ENCODE results near the gene PRM1.

The PRM1 gene

GRCh38 chr16:11313493-11314308, 32.6 kb upstream of the PRM1 start:
- TF ChIP-seq CTCF (conservative IDR thresholded peaks at IDR 0.05; ENCODE audit: low read length), result no peak
- no peak overlapping the region for H3K4me3 ChIP-seq (ENCODE audit: low read length)

GRCh38 chr16:11312718-11313492, 31.8 kb upstream of the PRM1 start:
- H3K4me3 ChIP-seq (ENCODE audit: low read length), result no peak overlapping the region
- peak; percentile 77 for DNase-seq (ENCODE audit: low read depth)
- TF ChIP-seq CTCF (conservative IDR thresholded peaks at IDR 0.05; ENCODE audit: low read length), result no peak

More at GRCh38 chr16:11313493-11314308, 32.6 kb upstream of the PRM1 start:
- no peak for DNase-seq (ENCODE audit: low read depth)

- no peak overlapping the region for H3K4me3 ChIP-seq (ENCODE audit: low read length)
- DNase-seq (ENCODE audit: low read depth), result no peak
- no peak for TF ChIP-seq CTCF (conservative IDR thresholded peaks at IDR 0.05; ENCODE audit: low read length)
Observed at GRCh38 chr16:11310997-11311561, 29.9 kb upstream of the PRM1 start.

GRCh38 chr16:11310634-11310977, 29.5 kb upstream of the PRM1 start:
- no peak for TF ChIP-seq CTCF (conservative IDR thresholded peaks at IDR 0.05; ENCODE audit: low read length)
- H3K4me3 ChIP-seq (ENCODE audit: low read length), result no peak overlapping the region
- no peak for DNase-seq (ENCODE audit: low read depth)

GRCh38 chr16:11309895-11310633, 28.9 kb upstream of the PRM1 start:
- no peak for DNase-seq (ENCODE audit: low read depth)
- no peak for TF ChIP-seq CTCF (conservative IDR thresholded peaks at IDR 0.05; ENCODE audit: low read length)
- H3K4me3 ChIP-seq (ENCODE audit: low read length), result no peak overlapping the region

- TF ChIP-seq CTCF (conservative IDR thresholded peaks at IDR 0.05; ENCODE audit: low read length), result no peak
- H3K4me3 ChIP-seq (ENCODE audit: low read length), result no peak overlapping the region
- no peak for DNase-seq (ENCODE audit: low read depth)
Observed at GRCh38 chr16:11308493-11309283, 27.6 kb upstream of the PRM1 start.
